HG02884 (cell line): ENCODE measurements around the gene ZNF83.
"Not testable (repeated sequence)": the region's sequence is repeated elsewhere in the genome, so short reads cannot be mapped to it uniquely, and the experiment has no call there.

ENCODE experiments used
- ATAC-seq: cut with Tn5 transposase; IDR thresholded peaks from one replicate; pipeline ENCODE4 v1.9.1; 2021; ENCODE audit warnings: mild to moderate bottlenecking, moderate library complexity; ENCODE audit not compliant: unreplicated experiment

Gene ZNF83

DNA sequence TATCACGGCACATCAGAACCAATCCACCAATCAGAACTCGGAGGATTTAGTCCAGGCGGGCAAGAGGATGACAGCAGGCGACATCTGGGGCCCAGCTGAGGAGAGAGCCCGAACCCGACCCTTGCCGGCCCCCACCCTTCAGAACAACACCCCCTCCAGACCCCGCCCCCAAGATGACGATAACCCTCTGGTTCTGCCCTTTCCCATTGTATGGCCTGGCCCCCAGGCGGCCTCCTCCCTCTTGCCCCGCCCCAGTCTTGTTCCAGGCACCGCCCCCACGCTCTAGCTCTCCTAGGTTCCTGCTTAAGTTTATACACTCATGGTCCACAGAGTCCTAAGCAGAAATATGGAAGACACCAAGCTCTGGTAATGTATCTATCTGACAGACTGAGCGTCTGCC lies 2.8 kb upstream of the ZNF83 start:
- no peak for ATAC-seq

DNA sequence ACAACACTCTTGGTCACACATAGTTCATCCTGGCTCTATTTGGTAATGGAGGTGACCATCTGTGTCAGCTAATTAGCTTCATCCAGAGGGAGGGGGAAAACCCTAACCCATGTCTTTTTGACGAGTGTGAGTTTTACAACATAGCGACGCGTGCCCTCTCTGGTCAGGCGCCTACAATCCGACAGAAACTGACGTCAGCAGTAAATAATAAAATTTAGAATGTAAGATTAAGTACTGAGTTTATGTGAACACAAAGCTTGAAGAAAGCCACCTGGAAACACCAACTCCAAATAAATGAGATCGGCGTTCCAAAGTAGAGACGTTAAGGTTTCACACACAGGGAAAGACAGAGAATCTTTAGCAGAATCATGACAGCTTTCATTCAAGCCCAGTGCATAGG lies 1.8 kb upstream of the ZNF83 start:
- ATAC-seq = no peak

GRCh38 chr19:52638601-52639000 lies 446 bp upstream of the ZNF83 start:
- ATAC-seq = no peak

DNA sequence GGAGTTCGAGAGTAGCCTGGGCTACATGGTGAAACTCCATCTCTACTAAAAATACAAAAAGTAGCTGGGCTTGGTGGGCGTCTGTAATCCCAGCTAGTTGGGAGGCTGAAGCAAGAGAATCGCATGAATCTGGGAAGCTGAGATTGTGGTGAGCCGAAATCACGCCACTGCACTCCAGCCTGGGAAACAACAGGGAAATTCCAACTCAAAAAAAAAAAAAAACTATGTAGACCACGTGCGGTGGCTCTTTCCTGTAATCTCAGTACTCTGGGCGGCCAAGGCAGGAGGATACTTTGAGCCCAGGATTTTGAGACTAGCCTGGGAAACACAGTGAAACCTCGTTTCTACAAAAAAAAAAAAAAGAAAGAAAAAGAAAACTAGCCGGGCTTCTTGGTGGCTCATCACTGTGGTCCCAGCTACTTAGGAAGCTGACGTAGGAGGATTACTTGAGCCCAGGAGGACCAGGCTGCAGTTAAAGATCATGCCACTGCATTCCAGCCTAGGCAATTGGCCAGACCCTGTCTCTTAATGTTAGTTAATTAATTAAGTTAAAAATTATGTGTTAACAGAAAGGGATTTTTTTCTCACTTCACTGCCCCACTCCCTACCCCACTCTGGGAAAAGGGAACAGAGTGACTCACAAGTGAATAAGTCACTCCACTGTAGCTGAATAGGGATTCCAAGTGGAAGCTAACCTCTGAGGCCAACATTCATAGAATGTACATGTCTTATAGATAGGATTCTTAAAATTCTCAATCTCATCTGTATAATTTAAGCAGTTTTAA lies 2.2 kb downstream of the ZNF83 start:
- no peak for ATAC-seq

DNA sequence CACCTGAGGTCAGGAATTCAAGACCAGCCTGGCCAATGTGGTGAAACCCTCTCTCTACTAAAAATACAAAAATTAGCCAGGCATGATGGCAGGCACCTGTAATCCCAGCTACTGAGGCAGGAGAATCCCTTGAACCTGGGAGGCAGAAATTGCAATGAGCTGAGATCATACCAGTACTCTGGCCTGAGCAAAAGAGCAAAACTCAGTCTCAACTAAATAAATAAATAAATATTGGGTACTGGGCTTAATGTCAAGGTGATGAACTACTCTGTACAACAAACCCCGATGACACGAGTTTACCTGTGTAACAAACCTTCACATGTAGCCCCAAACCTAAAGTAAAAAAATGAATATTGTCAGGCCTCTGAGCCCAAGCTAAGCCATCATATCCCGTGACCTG lies 10.7 kb downstream of the ZNF83 start:
- ATAC-seq = not testable (repeated sequence)

DNA sequence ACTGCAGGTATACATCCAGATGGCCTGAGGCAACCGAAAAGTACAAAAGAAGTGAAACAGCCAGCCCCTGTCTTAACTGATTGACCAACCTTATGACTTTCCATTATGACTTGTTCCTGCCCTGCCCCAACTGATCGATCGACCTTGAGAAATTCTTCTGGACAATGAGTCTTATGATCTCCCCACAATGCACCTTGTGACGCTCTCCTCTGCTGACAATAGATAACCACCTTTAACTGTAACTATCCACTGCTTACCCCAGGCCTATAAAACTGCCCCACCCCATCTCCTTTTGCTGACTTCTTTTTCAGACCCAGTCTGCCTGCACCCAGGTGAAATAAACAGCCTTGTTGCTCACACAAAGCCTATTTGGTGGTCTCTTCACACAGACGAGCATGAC lies 11.2 kb downstream of the ZNF83 start:
- ATAC-seq = no peak

DNA sequence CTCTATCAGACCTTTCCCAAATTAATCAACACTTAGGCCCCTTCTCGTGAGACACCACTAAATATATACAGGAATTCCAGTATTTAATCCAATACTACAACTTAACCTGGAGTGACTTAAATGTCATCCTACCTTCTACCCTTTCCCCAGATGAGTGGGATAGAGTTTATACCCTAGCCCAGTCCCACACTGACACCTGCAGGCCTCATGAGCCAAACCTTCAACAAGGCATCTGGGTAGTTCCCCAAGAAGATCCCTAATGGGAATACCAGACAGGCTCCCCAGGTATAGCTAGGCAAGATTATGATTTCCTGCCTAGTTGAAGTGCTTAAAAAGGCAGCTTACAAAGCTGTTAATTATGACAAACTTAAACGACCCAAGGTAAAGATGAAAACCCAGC lies 15.9 kb downstream of the ZNF83 start:
- no peak for ATAC-seq

DNA sequence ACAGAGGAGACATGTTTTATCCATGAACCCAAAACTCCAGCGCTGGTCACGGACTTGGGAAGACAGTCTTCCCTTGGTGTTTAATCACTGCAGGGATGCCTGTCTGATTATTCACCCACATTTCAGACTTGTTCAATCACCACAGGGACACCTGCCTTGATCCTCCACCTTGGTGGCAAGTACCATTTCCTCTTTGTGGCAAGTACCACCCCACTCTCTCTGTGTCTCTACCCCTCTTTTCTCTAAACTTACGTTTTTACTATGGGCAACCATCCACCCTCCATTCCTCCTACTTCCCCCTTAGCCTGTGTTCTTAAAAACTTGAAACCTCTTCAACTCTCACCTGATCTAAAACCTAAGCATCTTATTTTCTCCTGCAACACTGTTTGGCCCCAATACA lies 16.8 kb downstream of the ZNF83 start:
- ATAC-seq = no peak

DNA sequence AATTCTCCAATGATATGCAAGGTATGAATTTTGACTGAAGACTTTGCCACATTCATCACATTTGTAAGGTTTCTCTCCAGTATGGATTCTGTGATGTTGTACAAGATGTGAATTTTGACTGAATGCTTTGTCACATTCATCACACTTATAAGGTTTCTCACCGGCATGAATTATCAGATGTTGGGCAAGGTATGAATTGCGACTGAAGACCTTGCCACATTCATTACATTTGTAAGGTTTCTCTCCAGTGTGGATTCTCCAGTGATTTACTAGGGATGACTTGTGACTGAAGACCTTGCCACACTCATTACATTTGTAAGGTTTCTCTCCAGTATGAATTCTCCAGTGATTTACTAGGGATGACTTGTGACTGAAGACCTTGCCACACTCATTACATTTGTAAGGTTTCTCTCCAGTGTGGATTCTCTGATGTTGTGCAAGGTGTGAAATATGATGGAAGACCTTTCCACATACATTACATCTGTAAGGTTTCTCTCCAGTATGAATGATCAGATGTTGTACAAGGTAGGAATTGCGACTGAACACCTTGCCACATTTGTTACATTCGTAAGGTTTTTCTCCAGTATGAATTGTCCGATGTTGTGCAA lies 24.8 kb downstream of the ZNF83 start:
- ATAC-seq = no peak

DNA sequence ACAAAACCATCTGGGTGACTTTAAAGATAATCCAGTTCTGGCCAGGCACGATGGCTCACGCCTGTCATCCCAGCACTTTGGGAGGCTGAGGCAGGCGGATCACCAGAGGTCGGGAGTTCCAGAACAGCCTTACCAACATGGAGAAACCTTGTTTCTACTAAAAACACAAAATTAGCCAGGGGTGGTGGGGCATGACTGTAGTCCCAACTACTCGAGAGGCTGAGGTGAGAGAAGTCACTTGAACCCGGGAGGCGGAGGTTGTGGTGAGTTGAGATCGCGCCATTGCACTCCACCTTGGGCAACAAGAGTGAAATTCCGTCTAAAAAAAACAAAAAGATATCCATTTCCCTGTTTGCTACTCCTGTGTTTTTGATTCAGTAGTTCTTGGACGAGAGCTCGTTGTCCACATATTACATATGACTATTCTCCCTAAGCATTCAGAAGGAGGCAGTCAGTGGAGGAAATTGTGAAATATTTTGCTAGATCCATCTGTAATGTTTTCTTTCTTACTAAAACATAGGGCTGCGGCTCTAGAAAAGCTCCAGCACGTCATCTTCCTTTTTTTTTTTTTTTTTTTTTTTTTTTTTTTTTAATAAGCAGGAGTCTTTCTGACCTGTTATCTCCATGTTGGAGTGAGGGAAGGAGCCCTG lies 34.5 kb downstream of the ZNF83 start:
- no peak for ATAC-seq

DNA sequence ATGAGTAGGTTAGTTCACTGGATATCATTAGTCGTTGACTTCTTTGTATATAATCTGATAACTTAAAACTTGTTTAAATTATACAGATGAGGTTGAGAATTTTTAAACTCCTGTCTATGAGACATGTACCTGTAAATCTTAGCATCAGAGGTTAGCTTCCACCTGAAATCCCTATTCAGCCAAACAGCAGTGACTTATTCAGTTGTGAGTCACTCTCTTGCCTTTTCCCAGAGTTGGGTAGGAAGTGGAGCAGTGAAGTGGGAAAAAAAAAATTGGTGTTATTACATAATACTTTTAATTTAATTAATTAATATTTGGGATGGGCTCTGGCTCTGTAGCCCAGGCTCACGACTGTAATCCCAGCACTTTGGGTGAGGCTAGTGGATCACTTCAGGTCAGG lies 35.2 kb downstream of the ZNF83 start:
- no peak for ATAC-seq

- not testable (repeated sequence) for ATAC-seq
Measured at GRCh38 chr19:52601974-52602366, 36.2 kb downstream of the ZNF83 start.

DNA sequence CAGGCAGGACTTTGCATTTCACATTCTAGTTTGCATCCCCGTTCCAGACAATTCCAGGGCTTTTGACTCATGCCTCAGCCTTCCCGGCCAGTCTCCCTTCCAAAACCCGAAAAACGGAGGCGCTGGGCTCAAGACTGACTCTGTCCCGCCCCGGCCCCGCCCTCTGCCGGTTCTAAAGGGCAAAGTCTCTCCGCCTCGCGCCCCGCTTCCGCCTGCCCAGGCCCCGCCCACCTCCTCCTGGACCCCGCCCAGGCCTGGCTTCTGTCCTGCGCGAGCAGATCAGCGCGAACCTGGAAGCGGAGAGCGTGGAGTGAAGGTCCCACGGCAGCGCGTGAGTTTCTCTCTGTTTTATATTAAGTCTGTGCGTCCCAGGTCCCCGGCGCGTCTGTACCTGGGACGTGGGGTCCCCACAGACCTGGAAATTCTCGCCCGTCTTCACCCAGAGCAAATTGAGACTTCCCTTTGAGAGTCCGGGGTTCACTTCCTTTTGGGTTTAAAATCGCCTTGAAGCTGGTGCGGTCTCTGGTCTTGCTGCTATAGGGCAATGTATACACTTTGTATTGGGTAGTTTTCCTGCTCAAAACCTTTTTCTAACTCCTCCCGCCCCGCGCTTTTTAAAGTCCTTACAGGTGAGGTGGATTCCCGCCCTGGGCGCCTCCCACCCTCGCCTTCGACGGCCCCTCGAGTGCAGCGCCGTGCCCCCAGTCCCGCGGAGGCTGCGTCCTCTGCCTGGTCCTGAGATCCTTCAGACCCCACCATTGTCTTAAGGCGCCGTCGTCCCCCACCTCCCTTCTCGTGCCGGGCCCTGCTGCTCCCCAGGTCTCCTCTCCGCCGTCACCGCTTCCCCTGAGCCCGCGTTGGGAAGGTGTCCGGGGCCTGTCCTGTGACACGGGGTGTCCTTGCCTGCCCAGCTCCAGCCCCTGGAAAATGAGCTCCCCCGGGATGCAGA lies 36.9 kb downstream of the ZNF83 start:
- ATAC-seq = peak; percentile 83

DNA sequence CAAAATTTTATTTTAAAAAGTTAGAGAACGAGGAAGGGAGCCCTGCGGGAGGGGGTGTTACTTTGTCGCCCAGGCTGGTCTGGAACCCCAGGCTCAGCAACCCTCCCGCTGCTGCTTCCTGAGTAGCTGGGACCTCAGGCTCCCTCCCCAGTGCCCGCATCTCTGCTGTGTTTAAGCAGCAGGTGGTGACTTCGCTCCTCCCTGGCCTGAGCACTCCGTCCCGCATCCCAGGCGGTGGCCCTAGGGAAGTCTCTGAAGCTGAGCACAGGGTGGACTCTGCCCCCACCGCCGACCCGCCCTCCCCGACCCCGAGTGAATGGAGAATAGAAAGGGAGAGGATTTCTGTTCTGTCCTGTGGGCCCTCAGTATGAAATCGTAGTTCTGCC lies 37.5 kb downstream of the ZNF83 start:
- ATAC-seq = no peak

DNA sequence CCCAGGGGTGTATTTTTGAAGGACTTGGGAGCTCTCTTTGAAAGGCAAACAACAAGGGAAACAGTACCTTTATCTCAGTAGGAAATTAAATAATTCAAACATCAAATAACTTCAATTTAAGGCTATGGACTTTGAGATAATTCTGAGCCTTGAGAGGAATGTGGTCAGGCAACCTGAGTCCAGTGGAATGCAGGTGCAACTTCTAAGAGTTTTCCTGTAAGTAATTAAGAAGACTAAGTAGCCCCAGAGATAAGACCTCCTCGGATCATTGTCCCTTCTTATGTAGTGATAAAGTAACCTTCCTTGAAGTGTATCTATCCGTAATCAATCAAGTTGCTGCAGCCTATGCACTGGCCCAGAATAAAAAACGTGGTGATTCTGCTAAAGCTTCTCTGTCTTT lies 38.9 kb downstream of the ZNF83 start:
- no peak for ATAC-seq

DNA sequence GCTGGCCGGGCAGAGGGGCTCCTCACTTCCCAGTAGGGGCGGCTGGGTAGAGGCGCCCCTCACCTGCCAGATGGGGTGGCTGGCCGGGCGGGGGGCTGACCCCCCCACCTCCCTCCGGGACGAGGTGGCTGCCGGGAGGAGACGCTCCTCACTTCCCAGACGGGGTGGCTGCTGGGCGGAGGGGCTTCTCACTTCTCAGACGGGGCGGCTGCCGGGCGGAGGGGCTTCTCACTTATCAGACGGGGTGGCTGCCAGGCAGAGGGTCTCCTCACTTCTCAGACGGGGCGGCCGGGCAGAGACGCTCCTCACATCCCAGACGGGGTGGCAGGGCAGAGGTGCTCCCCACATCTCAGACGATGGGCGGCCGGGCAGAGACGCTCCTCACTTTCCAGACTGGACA lies 44.7 kb downstream of the ZNF83 start:
- ATAC-seq = not testable (repeated sequence)

GRCh38 chr19:52592301-52592700 lies 45.9 kb downstream of the ZNF83 start:
- no peak for ATAC-seq

DNA sequence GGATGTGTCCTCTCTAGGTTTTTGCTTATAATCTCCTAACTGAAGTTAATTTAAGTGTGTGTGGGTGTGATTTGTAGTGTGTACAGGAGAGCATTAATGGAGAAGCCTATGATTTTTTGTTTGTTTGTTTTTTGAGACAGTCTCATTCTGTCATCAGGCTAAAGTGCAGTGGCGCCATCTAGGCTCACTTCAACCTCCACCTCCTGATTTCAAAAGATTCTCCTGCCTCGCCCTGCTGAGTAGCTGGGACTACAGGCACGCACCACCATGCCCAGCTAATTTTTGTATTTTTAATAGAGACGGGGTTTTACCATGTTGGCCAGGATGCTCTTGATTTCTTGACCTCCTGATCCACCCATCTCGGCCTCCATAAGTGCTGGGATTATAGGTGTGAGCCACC lies 47.4 kb downstream of the ZNF83 start:
- no peak for ATAC-seq

GRCh38 chr19:52585604-52586003 lies 52.6 kb downstream of the ZNF83 start:
- no peak for ATAC-seq

DNA sequence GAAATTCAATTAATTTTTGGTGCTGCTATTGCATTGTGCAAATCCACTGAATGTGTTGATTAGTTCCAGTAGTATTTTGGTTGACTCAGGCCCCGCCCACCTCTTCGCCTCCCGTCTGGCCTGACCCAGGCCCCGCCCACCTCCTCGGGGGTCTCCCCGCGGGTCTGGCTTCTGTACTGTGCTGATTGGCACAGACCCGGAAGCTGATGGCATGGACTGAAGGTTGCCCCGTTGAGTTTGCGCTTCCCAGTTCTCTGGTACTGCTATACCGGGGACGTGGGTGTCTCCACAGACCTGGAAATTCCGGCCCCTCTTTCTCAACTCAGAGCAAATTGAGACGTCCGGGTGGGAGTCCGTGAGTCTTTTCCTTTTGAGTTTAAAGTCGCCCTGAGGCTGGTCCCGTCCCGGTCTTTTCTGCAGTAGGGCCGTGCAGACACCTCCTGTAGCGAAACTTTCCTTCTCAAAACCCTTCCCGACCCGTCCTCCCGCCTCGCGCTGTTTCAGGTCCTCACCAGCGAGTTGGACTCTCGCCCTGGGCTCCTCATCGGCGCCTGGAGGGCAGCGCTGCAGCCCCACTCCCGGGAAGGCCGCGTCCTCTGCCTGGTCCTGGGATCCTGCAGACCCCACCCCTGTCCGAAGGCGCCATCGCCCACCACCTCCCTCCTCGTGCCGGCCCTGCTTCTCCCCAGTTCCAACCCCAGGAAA lies 53.3 kb downstream of the ZNF83 start:
- ATAC-seq = no peak
